ENCODE data around the gene HCN4. TPM values are rescaled to one million over a fixed set of nuclear protein-coding genes. Genes with fewer than 3 reads are reported as not detected.

HCN4 gene
- polyA plus RNA-seq, 4 donors, result 0.78 to 1.5 (median 1.1) TPM

Other genes with a start within 250 kb of the HCN4 start
- gene REC114, start 74.2 kb upstream of the HCN4 start, polyA plus RNA-seq (ENCODE audit: insufficient read length in 4 of 4), result under 1 TPM in 1 of 4 donors, not detected in 3; 0.18 TPM